IPS-NIHi7 (cell line): ENCODE measurements around the gene MMP25.
"Not testable (repeated sequence)": the region's sequence is repeated elsewhere in the genome, so short reads cannot be mapped to it uniquely, and the experiment has no call there.

Source experiments
- DNase-seq: peaks from one replicate; pipeline ENCODE4 v3.0.0; 2012; ENCODE audit warnings: mixed read lengths; ENCODE audit errors: extremely low spot score

MMP25 gene

GRCh38 chr16:3072148-3072547 lies 25.8 kb downstream of the MMP25 start:
- not testable (repeated sequence) for DNase-seq

GRCh38 chr16:3072576-3073263 lies 26.4 kb downstream of the MMP25 start:
- DNase-seq: not testable (repeated sequence)

- no peak for DNase-seq
Observed at GRCh38 chr16:3073448-3073847, 27.1 kb downstream of the MMP25 start.

- DNase-seq: no peak
Observed at GRCh38 chr16:3074860-3075522, 28.6 kb downstream of the MMP25 start.

DNA sequence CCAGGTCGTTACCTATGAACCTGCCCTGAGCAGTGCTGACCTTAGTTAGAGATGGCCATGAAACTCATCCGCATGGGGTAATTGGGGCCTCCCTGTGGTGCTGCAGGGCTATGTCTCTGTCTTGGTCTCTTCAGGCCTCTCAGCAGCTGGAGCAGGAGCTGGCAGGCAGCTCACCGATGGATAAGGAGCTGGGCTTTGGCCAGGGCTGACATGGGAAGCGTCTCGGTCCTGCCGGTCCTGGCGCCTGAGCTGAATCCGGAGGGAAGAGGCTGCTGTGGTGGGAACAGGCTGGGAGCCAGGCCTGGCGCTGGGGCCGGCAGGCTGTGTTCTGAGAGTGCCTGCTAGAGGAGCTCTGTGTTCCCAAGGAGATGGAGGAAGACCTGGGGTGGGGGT lies 29.2 kb downstream of the MMP25 start:
- DNase-seq: no peak

DNA sequence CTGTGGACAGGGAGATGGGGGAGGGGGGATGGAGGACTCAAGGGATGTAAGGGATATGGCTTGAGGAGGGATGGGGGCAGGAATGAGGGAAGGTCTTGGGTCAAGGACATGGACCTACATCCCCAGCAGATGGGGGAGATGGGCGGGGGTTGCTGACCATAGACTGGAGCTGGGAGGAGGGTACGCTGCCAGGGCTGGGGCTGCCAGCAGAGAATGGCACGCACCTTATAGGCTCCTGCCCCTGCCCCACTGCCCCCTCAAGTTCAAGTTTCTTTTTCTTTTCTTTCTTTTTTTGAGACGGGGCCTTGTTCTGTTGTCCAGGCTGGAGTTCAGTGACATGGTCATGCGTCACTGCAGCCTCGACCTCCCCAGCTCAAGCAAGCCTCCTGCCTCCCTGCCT lies 29.6 kb downstream of the MMP25 start:
- DNase-seq: not testable (repeated sequence)

DNA sequence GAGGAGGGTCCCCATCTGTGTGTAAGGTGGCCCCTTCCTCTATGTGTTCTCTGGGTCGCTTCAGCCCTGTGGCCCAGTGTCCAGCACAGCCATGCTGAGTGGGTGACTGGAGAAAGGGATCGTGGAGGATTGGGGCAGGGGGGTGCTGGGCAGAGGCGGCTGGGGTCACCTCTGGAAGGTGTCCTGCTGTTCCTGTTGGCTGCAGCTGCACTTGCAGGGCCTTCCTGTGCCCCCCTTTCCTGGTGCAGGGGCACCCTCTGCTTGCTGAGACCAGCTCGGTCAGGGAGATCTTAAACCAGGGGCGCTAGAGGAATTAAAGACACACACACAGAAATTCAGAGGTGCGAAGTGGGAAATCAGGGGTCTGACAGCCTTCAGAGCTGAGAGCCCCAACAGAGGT lies 30.2 kb downstream of the MMP25 start:
- DNase-seq: no peak

DNA sequence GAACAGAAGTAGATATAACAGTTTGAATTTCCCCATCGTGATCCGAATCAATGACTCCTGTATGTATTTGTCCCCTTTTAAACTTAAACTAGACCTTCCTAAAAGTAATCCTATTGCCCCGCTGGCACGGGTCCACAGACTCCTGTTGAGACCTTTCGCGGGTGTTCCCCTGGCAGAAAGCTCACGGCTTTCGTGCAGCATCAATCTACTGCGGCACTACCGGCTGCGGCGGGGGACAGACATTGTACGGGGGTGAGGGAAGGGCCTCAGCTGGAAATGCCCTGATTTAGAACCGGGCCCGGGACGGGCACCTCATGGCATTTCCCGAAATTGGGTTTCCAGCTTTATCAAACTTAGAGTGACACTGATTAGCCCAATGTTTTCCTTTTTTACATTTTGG lies 33.7 kb downstream of the MMP25 start:
- no peak for DNase-seq

DNA sequence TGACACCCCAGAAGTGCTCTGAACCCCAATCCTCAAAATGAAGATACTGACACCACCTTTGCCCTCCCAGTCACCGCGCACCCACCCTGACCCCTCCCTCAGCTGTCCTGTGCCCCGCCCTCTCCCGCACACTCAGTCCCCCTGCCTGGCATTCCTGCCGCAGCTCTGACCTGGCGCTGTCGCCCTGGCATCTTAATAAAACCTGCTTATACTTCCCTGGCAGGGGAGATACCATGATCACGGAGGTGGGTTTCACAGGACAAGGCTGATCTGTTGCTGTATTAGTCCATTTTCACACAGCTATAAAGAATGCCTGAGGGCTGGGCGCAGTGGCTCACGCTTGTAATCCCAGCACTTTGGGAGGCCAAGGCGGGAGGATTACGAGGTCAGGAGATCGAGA lies 35.6 kb downstream of the MMP25 start:
- not testable (repeated sequence) for DNase-seq

DNA sequence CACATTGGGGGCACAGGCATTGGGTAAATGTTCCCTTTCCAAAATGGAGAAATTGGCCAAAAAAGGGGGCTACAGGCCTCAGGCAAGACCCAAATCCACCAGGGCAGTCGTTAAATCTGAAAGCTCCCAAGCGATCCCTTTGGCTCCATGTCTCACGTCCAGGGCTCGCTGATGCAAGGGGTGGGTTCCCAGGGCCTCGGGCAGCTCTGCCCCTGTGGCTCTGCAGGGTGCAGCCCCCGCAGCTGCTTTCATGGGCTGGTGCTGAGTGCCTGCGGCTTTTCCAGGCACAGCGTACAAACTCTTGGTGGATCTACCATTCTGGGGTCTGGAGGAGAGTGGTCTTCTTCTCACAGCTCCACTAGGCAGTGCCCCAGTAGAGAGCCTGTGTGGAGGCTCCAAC lies 37.0 kb downstream of the MMP25 start:
- not testable (repeated sequence) for DNase-seq

DNA sequence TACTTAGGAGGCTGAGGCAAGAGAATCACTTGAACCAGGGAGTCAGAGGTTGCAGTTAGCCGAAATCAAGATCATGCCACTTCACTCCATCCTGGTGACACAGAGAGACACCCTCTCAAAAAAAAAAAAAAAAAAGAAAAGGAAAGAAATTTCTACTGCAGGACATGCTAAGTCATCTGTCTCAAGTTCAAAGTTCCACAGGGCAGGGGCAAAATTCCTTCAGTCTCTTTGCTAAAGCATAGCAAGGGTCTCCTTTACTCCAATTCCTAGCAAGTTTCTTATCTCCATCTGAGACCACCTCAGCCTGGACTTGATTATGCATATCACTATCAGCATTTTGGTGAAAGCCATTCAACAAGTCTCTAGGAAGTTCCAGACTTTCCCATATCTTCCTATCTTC lies 38.1 kb downstream of the MMP25 start:
- no peak for DNase-seq

- no peak for DNase-seq
Observed at GRCh38 chr16:3084969-3085670, 38.8 kb downstream of the MMP25 start.

- no peak for DNase-seq
Observed at GRCh38 chr16:3085868-3086595, 39.7 kb downstream of the MMP25 start.

DNA sequence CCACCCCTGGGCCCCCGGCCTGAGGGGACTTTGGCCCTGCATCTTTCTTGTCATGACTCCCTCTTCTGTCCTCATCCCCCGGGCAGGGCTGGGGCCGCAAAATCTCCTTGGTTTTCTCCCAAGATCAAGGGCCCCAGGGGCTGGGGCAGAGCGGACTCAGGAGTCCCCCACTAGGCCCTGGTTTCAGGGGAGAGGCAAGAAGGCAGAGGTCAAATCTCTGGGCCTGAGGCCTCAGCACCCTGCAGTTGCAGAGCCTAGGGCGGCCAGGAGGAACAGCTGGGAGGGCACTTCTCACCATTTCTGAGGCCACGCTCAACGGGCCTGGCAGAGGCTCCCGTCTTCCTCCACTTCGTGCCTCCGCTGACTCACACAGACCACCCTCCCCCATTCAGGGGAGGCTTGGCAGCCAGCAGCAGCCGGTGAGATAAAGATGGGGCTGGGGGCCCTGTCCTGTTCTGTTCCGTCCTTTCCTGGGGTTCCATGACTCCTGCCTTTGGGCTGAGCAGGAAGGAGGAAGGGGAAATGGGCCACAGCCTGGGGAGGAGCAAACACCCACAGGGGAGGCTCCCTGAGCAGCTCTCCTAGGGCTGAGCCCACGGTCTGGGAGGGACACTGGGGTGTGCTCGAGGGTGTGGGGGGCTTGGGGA lies 40.4 kb downstream of the MMP25 start:
- no peak for DNase-seq

- DNase-seq: peak; percentile 50
Observed at GRCh38 chr16:3087243-3088235, 41.2 kb downstream of the MMP25 start.

GRCh38 chr16:3088450-3088849 lies 42.1 kb downstream of the MMP25 start:
- DNase-seq: no peak

DNA sequence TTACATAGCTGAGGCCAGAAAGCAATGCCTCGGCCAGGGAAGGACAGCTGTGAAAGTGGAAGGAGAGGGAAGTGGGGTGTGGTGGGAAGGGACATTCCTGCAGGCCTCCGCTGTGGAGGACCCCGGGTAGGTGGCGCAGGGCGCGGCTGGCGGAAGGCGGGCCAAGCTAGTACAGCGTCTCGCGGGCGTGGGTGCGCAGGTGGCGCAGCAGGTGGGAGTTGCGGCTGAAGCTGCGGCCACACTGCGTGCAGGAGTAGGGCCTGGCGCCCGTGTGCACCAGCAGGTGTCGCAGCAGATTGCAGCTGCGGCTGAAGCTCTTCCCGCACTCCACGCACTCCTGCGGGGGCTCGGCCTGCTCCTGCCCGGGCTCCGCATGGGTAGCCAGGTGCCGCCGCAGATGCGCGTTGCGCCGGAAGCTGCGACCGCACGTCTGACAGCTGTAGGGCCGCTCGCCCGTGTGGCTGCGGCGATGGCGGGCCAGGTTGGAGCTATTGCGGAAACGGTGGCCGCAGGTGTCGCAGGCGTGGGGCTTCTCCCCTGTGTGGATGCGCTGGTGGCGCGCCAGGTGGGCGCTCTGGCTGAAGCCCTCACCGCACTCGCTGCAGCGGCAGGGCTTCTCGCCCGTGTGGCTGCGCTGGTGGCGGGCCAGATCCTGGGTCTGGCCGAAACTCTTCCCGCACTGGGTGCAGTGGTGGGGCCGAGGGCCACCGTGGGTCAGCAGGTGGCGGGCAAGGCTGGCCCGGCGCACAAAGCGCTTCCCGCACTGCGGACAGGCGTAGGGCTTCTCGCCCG lies 42.8 kb downstream of the MMP25 start:
- DNase-seq: no peak

DNA sequence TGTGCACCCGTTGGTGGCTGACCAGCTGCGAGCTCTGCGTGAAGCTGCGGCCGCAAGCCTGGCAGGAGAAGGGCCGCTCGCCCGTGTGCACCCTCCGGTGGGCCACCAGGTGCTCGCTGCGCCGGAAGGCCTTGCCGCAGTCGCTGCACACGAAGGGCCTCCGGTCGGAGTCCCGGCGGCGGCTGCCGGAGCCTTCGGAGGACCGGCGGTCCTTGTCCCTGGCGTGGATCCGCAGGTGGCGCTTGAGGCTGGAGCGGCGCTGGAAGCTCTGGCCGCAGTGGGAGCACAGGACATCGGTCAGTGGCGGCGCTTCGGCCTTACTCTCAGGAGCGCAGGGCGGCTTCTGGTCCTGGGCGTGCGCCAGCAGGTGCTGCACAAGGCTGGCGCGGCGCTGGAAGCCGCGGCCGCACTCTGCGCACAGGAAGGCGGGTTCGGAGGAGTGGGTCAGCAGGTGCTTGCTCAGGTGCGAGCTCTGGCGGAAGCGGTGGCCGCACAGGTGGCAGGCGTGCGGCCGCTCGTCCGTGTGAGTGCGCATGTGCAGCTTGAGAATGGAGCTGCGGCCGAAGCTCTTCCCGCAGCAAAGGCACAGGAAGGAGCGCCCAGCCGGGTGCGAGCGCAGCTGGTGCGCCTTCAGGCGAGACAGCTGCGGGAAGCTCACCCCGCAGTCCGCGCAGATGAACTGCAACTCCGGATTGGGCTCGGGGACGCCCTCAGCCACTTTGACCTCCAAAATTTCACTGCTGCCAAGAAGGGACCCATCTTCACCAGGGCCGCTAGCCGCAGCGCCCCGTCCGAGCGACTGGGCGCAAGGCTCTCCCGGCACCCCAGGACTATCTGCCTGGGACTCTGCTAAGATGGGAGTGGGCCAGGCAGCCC lies 43.6 kb downstream of the MMP25 start:
- no peak for DNase-seq

DNA sequence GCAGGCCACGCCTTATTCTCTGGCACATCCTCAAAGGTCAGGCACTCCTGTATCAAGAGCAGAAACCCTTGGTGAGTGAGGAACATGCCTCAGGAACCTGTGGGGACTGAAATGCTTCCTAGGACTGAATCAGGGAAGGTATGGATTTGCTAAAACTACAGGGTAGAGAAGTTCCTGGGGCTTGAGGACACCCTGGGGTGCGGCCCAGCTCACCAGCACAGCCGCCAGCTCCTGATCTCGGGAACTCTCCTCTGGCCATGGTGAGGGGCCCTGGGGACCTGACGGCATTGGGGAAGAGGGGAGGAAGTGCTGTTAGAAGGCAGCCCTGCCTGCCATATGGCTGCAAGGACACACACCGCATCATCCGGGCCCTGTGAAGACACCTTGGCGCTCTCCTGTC lies 45.2 kb downstream of the MMP25 start:
- DNase-seq: no peak
